IMR-90 (cell line): ENCODE measurements around the gene DNAJC4. TPM values are rescaled to one million over a fixed set of nuclear protein-coding genes. Genes with fewer than 3 reads are reported as not detected.

Experiments
- ATAC-seq: fragments of 200-7000 bp; cut with Tn5 transposase; 2 replicates; pipeline ENCODE4 v1.9.1; 2020; ENCODE audit warnings: low read depth, mild to moderate bottlenecking, moderate library complexity
- BruUV-seq: library from RNA; stranded (reverse); fragments of 400-500 nt; replicated peaks from 2 replicates; lab custom pipeline; 2021; lab: Mats Ljungman, UMichigan
- CTCF ChIA-PET: fragments of 300-600 bp; formaldehyde crosslinking; extraction: SDS; loops from one replicate; lab custom pipeline; 2021; ENCODE audit warnings: antibody characterized with exemption; lab: Yijun Ruan, JAX
- POLR2A ChIA-PET: fragments of 300-600 bp; sonication (Branson Sonifier 250); formaldehyde crosslinking; loops from one replicate; lab custom pipeline; 2022; ENCODE audit warnings: antibody characterized with exemption; ENCODE audit not compliant: unreplicated experiment; lab: Charles Lee
- DNase-seq: peaks from one replicate; pipeline ENCODE4 v3.0.0; 2013
- H2AFZ ChIP-seq: replicated peaks from 2 replicates; pipeline ENCODE3; 2013; ENCODE audit warnings: low read length, mild to moderate bottlenecking; ENCODE audit not compliant: poor library complexity
- H2AK5ac ChIP-seq: 2 replicates; pipeline ENCODE4 v1.6.1; 2013; ENCODE audit warnings: low read depth, low read length, inconsistent platforms
- H2AK9ac ChIP-seq: replicated peaks from 2 replicates; pipeline ENCODE3; 2013; ENCODE audit warnings: mild to moderate bottlenecking, low read depth, low read length, moderate library complexity; ENCODE audit not compliant: poor library complexity
- H2BK120ac ChIP-seq: 2 replicates; pipeline ENCODE4 v1.6.1; 2013; ENCODE audit warnings: low read depth, low read length, inconsistent platforms
- H2BK15ac ChIP-seq: 3 replicates; pipeline ENCODE4 v1.6.1; 2013; ENCODE audit warnings: low read depth, low read length, inconsistent platforms
- H2BK20ac ChIP-seq: 2 replicates; pipeline ENCODE4 v1.6.1; 2013; ENCODE audit warnings: low read depth, mild to moderate bottlenecking, inconsistent platforms, low read length, moderate library complexity
- H2BK5ac ChIP-seq: 2 replicates; pipeline ENCODE4 v1.6.1; 2013; ENCODE audit warnings: mild to moderate bottlenecking, low read depth, low read length, inconsistent platforms; ENCODE audit not compliant: poor library complexity, severe bottlenecking
- H3K14ac ChIP-seq: replicated peaks from 2 replicates; pipeline ENCODE4 v1.6.1; 2013; ENCODE audit warnings: low read depth, low read length, inconsistent platforms
- H3K18ac ChIP-seq: 2 replicates; pipeline ENCODE4 v1.6.1; 2013; ENCODE audit warnings: low read depth, low read length, control low read depth
- H3K23ac ChIP-seq: 2 replicates; pipeline ENCODE4 v1.6.1; 2013; ENCODE audit warnings: low read depth, low read length, inconsistent platforms
- H3K27ac ChIP-seq: 2 replicates; pipeline ENCODE4 v1.5.1; 2013; ENCODE audit warnings: mild to moderate bottlenecking, control low read depth, low read length; ENCODE audit not compliant: insufficient read depth
- H3K27me3 ChIP-seq: 2 replicates; pipeline ENCODE4 v1.6.1; 2013; ENCODE audit warnings: low read length; ENCODE audit not compliant: control insufficient read depth, insufficient read depth
- H3K36me3 ChIP-seq: 2 replicates; pipeline ENCODE4 v1.6.1; 2013; ENCODE audit warnings: low read length, mixed read lengths; ENCODE audit not compliant: control insufficient read depth, insufficient read depth
- H3K4ac ChIP-seq: 2 replicates; pipeline ENCODE4 v1.6.1; 2013; ENCODE audit warnings: low read depth, low read length, inconsistent platforms
- H3K4me1 ChIP-seq: 2 replicates; pipeline ENCODE4 v1.6.1; 2013; ENCODE audit warnings: low read length, mixed read lengths; ENCODE audit not compliant: control insufficient read depth, insufficient read depth
- H3K4me2 ChIP-seq: 2 replicates; pipeline ENCODE4 v1.6.1; 2013; ENCODE audit warnings: low read depth, mild to moderate bottlenecking, control low read depth, low read length, moderate library complexity
- H3K4me3 ChIP-seq: 2 replicates; pipeline ENCODE4 v1.5.1; 2013; ENCODE audit warnings: low read depth, mild to moderate bottlenecking, control low read depth, low read length, moderate library complexity; ENCODE audit not compliant: insufficient read depth
- H3K56ac ChIP-seq: 2 replicates; pipeline ENCODE4 v1.6.1; 2013; ENCODE audit warnings: low read length, inconsistent platforms; ENCODE audit not compliant: insufficient read depth; ENCODE audit errors: extremely low read depth
- H3K79me1 ChIP-seq, 2 experiments: 2 replicates each; pipeline ENCODE4 v1.6.1; 2013; ENCODE audit warnings: low read length in 2 of 2, inconsistent platforms in 1 of 2, low read depth in 1 of 2
- H3K9ac ChIP-seq: 2 replicates; pipeline ENCODE4 v1.6.1; 2013; ENCODE audit warnings: low read depth, low read length, control low read depth
- H3K9me1 ChIP-seq: 2 replicates; pipeline ENCODE4 v1.6.1; 2013; ENCODE audit warnings: low read length, inconsistent platforms; ENCODE audit not compliant: insufficient read depth
- H3K9me3 ChIP-seq: 2 replicates; pipeline ENCODE4 v1.6.1; 2013; ENCODE audit warnings: low read length; ENCODE audit not compliant: control insufficient read depth, insufficient read depth
- H4K20me1 ChIP-seq: 2 replicates; pipeline ENCODE4 v1.6.1; 2013; ENCODE audit warnings: low read length, inconsistent platforms; ENCODE audit not compliant: insufficient read depth
- H4K5ac ChIP-seq: 2 replicates; pipeline ENCODE4 v1.6.1; 2013; ENCODE audit warnings: mild to moderate bottlenecking, low read depth, low read length, control low read depth
- H4K8ac ChIP-seq, 2 experiments: 2 replicates each; pipeline ENCODE4 v1.6.1; 2013; ENCODE audit warnings: low read depth in 2 of 2, low read length in 2 of 2, control low read depth in 1 of 2, inconsistent platforms in 1 of 2
- H4K91ac ChIP-seq: 2 replicates; pipeline ENCODE4 v1.6.1; 2013; ENCODE audit warnings: low read depth, low read length, inconsistent platforms; ENCODE audit not compliant: insufficient read depth
- BHLHE40 ChIP-seq: fragments of 150-350 bp; IDR thresholded peaks from 2 replicates; pipeline ENCODE4 v1.6.1; 2016; ENCODE audit warnings: mild to moderate bottlenecking, low read depth, low read length
- CEBPB ChIP-seq: IDR thresholded peaks from 2 replicates; pipeline ENCODE4 v1.6.1; 2012; ENCODE audit warnings: low read depth, low read length, improper control_type of control experiment
- CHD1 ChIP-seq: IDR thresholded peaks from 2 replicates; pipeline ENCODE4 v1.6.1; 2012; ENCODE audit warnings: low read depth, low read length, improper control_type of control experiment
- FOS ChIP-seq: fragments of 150-350 bp; IDR thresholded peaks from 2 replicates; pipeline ENCODE4 v1.6.1; 2016; ENCODE audit warnings: low read depth, low read length
- MAFK ChIP-seq: IDR thresholded peaks from 2 replicates; pipeline ENCODE4 v1.6.1; 2012; ENCODE audit warnings: low read depth, low read length, improper control_type of control experiment
- MAZ ChIP-seq: IDR thresholded peaks from 2 replicates; pipeline ENCODE4 v1.6.1; 2012; ENCODE audit warnings: low read depth, mild to moderate bottlenecking, low read length, improper control_type of control experiment, moderate library complexity, borderline replicate concordance
- NFE2L2 ChIP-seq: fragments of 150-350 bp; IDR thresholded peaks from 2 replicates; pipeline ENCODE4 v1.6.1; 2016; ENCODE audit warnings: low read depth, mild to moderate bottlenecking, low read length
- POLR2A ChIP-seq: IDR thresholded peaks from 2 replicates; pipeline ENCODE4 v1.6.1; 2012; ENCODE audit warnings: mild to moderate bottlenecking, low read depth, low read length
- RAD21 ChIP-seq: IDR thresholded peaks from 2 replicates; pipeline ENCODE4 v1.6.1; 2012; ENCODE audit warnings: low read length, improper control_type of control experiment
- RCOR1 ChIP-seq: IDR thresholded peaks from 2 replicates; pipeline ENCODE4 v1.6.1; 2012; ENCODE audit warnings: mild to moderate bottlenecking, low read length, improper control_type of control experiment; ENCODE audit not compliant: insufficient replicate concordance
- RFX5 ChIP-seq: IDR thresholded peaks from 2 replicates; pipeline ENCODE4 v1.8.0; 2012; ENCODE audit warnings: low read depth, mild to moderate bottlenecking, low read length, moderate library complexity
- SMC3 ChIP-seq: fragments of 150-350 bp; IDR thresholded peaks from 2 replicates; pipeline ENCODE4 v1.6.1; 2016; ENCODE audit warnings: low read depth, mild to moderate bottlenecking, antibody characterized with exemption, low read length, moderate library complexity
- WGBS, 2 experiments: methylation state at CpG; one replicate each; pipeline versions ENCODE4 v1.1.5 to v1.1.7; 2013; ENCODE audit warnings: missing lambda C conversion rate in 2 of 2; ENCODE audit not compliant: insufficient read length in 1 of 2; ENCODE audit errors: extremely low coverage in 2 of 2; 5-methylcytosine and 5-hydroxymethylcytosine counted together
- dilution Hi-C: fragments of 300-500 bp; cut with HindIII; formaldehyde crosslinking; loops from one replicate; pipeline ENCODE4 v1.14.3; 2018; ENCODE audit warnings: low sequenced_read_pairs; ENCODE audit not compliant: unreplicated experiment
- in situ Hi-C: fragments of 300-500 bp; cut with MboI; formaldehyde crosslinking; loops from 3 replicates; pipeline ENCODE4 v1.14.3; 2019; ENCODE audit warnings: low sequenced_read_pairs, inconsistent platforms, mixed read lengths
- intact Hi-C: fragments of 100-400 bp; cut with micrococcal nuclease; formaldehyde crosslinking; loops from 2 replicates; pipeline ENCODE4 v1.10.0; 2022
- polyA plus RNA-seq, 3 experiments: library from polyadenylated mRNA; depleted of rRNA; stranded (reverse); fragments of >200 nt; gene quantifications; 2 replicates each; pipeline ENCODE4 v1.2.3, GENCODE V29; 2012; ENCODE audit warnings: low replicate concordance in 1 of 3
- total RNA-seq: library from RNA; depleted of rRNA; stranded (reverse); fragments of >200 nt; gene quantifications from 2 replicates; pipeline ENCODE4 v1.2.3, GENCODE V29; 2012
- TF ChIP-seq, protein P1 (sequence below): conservative IDR thresholded peaks from 2 replicates; pipeline ENCODE4 v1.5.1; 2012; ENCODE audit warnings: mild to moderate bottlenecking, low read depth, low read length, improper control_type of control experiment
- TF ChIP-seq, protein P2 (sequence below): fragments of 150-350 bp; IDR thresholded peaks from 2 replicates; pipeline ENCODE4 v1.6.1; 2016; ENCODE audit warnings: low read depth, mild to moderate bottlenecking, low read length, moderate library complexity, borderline replicate concordance

The DNAJC4 gene
- total and polyA plus RNA-seq, 2 of the 4 experiments (the other 2 are of a cell fraction), result 2.2 to 22.8 TPM

DNA sequence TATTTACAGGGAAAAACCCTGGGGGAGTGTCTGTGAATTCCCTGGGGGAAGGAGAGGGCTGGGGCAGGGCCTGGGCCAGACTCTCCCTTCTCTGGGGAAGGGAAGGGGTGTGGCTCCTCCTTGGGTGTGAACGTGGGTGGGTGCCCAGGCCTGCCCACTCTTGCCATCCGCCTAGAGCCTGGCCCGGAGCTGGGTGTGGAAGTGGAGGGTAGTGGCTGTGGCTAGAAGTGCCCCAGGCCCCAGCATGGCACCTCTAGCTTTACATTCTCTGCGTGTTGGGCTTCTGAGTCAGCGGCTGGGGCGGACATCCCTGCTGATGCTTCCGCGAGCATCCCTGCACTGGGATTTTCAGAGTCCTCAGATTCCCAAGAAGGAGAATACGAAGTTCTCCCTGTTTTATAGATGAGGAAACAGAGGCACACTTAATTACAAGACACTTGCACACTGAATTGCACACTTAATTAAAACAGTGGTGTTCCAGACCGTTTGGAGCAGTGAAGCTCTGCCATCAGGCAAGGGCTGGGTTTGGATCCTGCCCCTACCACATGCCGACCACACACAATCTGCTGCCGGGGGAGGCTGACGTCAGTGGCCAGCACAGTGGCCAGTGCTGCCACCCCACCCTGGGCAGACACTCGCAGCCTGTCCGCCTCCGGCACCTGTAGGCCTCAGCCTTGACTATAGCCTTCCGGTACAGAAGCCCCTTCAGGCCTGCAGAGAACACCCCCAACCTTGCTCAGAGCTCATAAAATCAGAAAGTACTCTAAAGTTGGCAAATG is 46.5 kb downstream of the DNAJC4 start (continued):
- TF ChIP-seq RFX5, result no peak

DNA sequence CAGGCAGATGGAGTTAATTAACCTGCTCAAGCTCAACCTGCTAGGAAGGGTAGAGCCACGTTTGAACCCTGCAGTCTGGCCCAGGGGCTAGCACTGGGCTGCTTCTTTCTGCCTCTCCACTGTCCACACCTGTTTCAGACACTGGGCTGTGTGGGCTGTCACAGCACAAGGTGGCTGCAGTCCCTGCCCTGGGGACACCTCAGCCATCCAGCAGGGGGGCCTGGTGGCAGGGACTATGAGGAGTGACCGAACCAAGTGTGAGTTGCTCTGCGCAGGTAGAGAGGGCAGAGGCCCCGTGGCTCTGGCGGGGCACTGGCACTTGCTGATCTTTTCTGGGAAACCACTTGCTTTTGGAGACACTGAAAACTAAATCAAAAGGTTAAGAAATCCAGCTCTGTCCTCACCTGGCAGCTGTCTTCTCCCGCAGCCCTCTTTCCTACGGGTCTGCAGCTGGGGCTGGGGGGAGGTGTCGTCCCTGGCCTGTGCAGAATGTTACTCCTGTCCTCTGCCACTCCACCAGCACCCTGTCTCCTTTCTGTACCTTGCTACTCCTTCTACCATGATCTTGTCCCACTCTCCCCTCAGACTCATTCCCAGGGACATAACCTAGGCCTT is 48.3 kb downstream of the DNAJC4 start:
- H4K8ac ChIP-seq, result no peak overlapping the region
- no peak overlapping the region for H3K4ac ChIP-seq
- H4K91ac ChIP-seq, result no peak overlapping the region
- no peak overlapping the region for H3K9ac ChIP-seq
- ChIA-PET POLR2A (no interaction called here), CTCF (no interaction called here)
- no peak overlapping the region for H2AK5ac ChIP-seq
- dilution Hi-C loops (no loop called here), in situ Hi-C loops (no loop called here), intact Hi-C loops (no loop called here)
- H3K23ac ChIP-seq, result no peak overlapping the region
- H3K27me3 ChIP-seq, result no peaks in the 10 kb centered on the region
- no peak overlapping the region for H3K4me2 ChIP-seq
- H3K14ac ChIP-seq, result no peak overlapping the region
- no TSS peak for BruUV-seq
- no peak overlapping the region for H4K5ac ChIP-seq
- H2AK9ac ChIP-seq, result no peak overlapping the region
- no peak overlapping the region for H2BK5ac ChIP-seq
- no peak overlapping the region for H2AFZ ChIP-seq
- no peak overlapping the region for H3K18ac ChIP-seq
- H3K79me1 ChIP-seq, result peaks cover 5 to 18% of the 10 kb centered on the region in 2 experiments
- no peak overlapping the region for H3K4me3 ChIP-seq
- H2BK120ac ChIP-seq, result no peak overlapping the region
- DNase-seq, result no peak
- peaks cover 2% of the 10 kb centered on the region; the same call in 1 of the 2 replicates for H3K4me1 ChIP-seq
- H3K9me1 ChIP-seq, result peaks cover 5% of the 10 kb centered on the region; the same call in 1 of the 2 replicates
- H3K9me3 ChIP-seq, result no peaks in the 10 kb centered on the region
- H3K27ac ChIP-seq, result no peak overlapping the region
- ATAC-seq, result no peak
- no peak overlapping the region for H2BK15ac ChIP-seq
- H3K56ac ChIP-seq, result no peak overlapping the region
- H4K20me1 ChIP-seq, result no peaks in the 10 kb centered on the region
- H3K36me3 ChIP-seq, result peaks cover 35% of the 10 kb centered on the region
- 92% methylated on average over 5 of the region's 8 CpGs; no CpG with 5 or more reads in 1 of the 2 experiments for WGBS, 2 experiments
- H2BK20ac ChIP-seq, result no peak overlapping the region
- TF ChIP-seq RCOR1 (no peak), MAFK (no peak), BHLHE40 (no peak), CHD1 (no peak), CEBPB (no peak), RFX5 (no peak), MAZ (no peak), RAD21 (no peak), POLR2A (no peak), SMC3 (no peak), NFE2L2 (no peak), FOS (no peak)
- TF ChIP-seq, protein P1, sequence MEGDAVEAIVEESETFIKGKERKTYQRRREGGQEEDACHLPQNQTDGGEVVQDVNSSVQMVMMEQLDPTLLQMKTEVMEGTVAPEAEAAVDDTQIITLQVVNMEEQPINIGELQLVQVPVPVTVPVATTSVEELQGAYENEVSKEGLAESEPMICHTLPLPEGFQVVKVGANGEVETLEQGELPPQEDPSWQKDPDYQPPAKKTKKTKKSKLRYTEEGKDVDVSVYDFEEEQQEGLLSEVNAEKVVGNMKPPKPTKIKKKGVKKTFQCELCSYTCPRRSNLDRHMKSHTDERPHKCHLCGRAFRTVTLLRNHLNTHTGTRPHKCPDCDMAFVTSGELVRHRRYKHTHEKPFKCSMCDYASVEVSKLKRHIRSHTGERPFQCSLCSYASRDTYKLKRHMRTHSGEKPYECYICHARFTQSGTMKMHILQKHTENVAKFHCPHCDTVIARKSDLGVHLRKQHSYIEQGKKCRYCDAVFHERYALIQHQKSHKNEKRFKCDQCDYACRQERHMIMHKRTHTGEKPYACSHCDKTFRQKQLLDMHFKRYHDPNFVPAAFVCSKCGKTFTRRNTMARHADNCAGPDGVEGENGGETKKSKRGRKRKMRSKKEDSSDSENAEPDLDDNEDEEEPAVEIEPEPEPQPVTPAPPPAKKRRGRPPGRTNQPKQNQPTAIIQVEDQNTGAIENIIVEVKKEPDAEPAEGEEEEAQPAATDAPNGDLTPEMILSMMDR, result no peak
- TF ChIP-seq, protein P2, sequence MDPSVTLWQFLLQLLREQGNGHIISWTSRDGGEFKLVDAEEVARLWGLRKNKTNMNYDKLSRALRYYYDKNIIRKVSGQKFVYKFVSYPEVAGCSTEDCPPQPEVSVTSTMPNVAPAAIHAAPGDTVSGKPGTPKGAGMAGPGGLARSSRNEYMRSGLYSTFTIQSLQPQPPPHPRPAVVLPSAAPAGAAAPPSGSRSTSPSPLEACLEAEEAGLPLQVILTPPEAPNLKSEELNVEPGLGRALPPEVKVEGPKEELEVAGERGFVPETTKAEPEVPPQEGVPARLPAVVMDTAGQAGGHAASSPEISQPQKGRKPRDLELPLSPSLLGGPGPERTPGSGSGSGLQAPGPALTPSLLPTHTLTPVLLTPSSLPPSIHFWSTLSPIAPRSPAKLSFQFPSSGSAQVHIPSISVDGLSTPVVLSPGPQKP, result no peak
